PC-3 (cell line): ENCODE measurements around the gene SERBP1. TPM values are rescaled to one million over a fixed set of nuclear protein-coding genes. Genes with fewer than 3 reads are reported as not detected.
"Not testable (repeated sequence)": the region's sequence is repeated elsewhere in the genome, so short reads cannot be mapped to it uniquely, and the experiment has no call there.

Experiments used
- ATAC-seq: fragments of 200-7000 bp; cut with Tn5 transposase; 2 replicates; pipeline ENCODE4 v1.9.1; 2020; ENCODE audit warnings: mild to moderate bottlenecking, moderate library complexity
- BruUV-seq: library from RNA; stranded (reverse); fragments of 400-500 nt; replicated peaks from 2 replicates; lab custom pipeline; 2021; lab: Mats Ljungman, UMichigan
- CTCF ChIA-PET: fragments of 300-600 bp; sonication (Branson Sonifier 250); formaldehyde crosslinking; loops from one replicate; lab custom pipeline; 2022; ENCODE audit warnings: antibody characterized with exemption; lab: Charles Lee
- POLR2A ChIA-PET: fragments of 300-600 bp; sonication (Branson Sonifier 250); formaldehyde crosslinking; loops from one replicate; lab custom pipeline; 2022; ENCODE audit warnings: antibody characterized with exemption; ENCODE audit not compliant: unreplicated experiment; lab: Charles Lee
- DNase-seq: peaks from one replicate; pipeline ENCODE4 v3.0.0-alpha.2; 2015
- H2AFZ ChIP-seq: fragments of 300-600 bp; sonication (generic); 2 replicates; pipeline ENCODE4 v1.6.0; 2016; ENCODE audit warnings: antibody characterized with exemption, low read length
- H3F3A ChIP-seq: fragments of 300-600 bp; sonication (generic); one replicate; pipeline ENCODE4 v1.6.0; 2017; ENCODE audit warnings: antibody characterized with exemption, low read length, control low read depth, mild to moderate bottlenecking; ENCODE audit not compliant: unreplicated experiment
- H3K27ac ChIP-seq: fragments of 300-600 bp; sonication (generic); 2 replicates; pipeline ENCODE4 v1.5.1; 2016; ENCODE audit warnings: mild to moderate bottlenecking, low read length
- H3K27me3 ChIP-seq: fragments of 300-600 bp; sonication (generic); 2 replicates; pipeline ENCODE4 v1.6.1; 2016; ENCODE audit warnings: low read length, mixed read lengths
- H3K36me3 ChIP-seq: fragments of 300-600 bp; sonication (generic); 2 replicates; pipeline ENCODE4 v1.6.1; 2016; ENCODE audit warnings: low read depth, mixed run types, low read length, mixed read lengths
- H3K4me1 ChIP-seq: fragments of 300-600 bp; sonication (generic); 2 replicates; pipeline ENCODE4 v1.5.1; 2016; ENCODE audit warnings: low read length; ENCODE audit not compliant: insufficient read depth
- H3K4me2 ChIP-seq: fragments of 300-600 bp; sonication (generic); 2 replicates; pipeline ENCODE4 v1.6.0; 2016; ENCODE audit warnings: low read length
- H3K4me3 ChIP-seq: fragments of 300-600 bp; sonication (generic); 2 replicates; pipeline ENCODE4 v1.5.1; 2016; ENCODE audit warnings: mild to moderate bottlenecking, low read length, mixed read lengths
- H3K79me2 ChIP-seq: fragments of 300-600 bp; sonication (generic); 2 replicates; pipeline ENCODE4 v1.6.1; 2017; ENCODE audit warnings: low read length, mixed read lengths
- H3K9ac ChIP-seq: fragments of 300-600 bp; sonication (generic); 2 replicates; pipeline ENCODE4 v1.6.0; 2016; ENCODE audit warnings: mild to moderate bottlenecking, low read length
- H3K9me2 ChIP-seq: fragments of 300-600 bp; sonication (generic); replicated peaks from 2 replicates; pipeline ENCODE4 v1.6.1; 2016; ENCODE audit warnings: mixed run types, low read length, mixed read lengths
- H3K9me3 ChIP-seq: fragments of 300-600 bp; sonication (generic); 2 replicates; pipeline ENCODE4 v1.6.1; 2016; ENCODE audit warnings: low read length, mixed read lengths
- H4K20me1 ChIP-seq: fragments of 300-600 bp; sonication (generic); 2 replicates; pipeline ENCODE4 v1.6.1; 2016; ENCODE audit warnings: low read length, mixed read lengths
- EZH2 ChIP-seq: fragments of 300-600 bp; sonication (generic); IDR thresholded peaks from one replicate; pipeline ENCODE4 v1.6.1; 2017; ENCODE audit warnings: antibody characterized with exemption, mild to moderate bottlenecking, low read length; ENCODE audit not compliant: unreplicated experiment
- EZH2phosphoT487 ChIP-seq: fragments of 300-600 bp; sonication (generic); IDR thresholded peaks from 2 replicates; pipeline ENCODE4 v1.6.1; 2018; ENCODE audit warnings: mild to moderate bottlenecking, antibody characterized with exemption, low read length, borderline replicate concordance
- intact Hi-C: fragments of 100-400 bp; cut with micrococcal nuclease; formaldehyde crosslinking; loops from 2 replicates; pipeline ENCODE4 v1.9.0; 2023
- total RNA-seq: library from RNA; depleted of rRNA; stranded (reverse); fragments of >200 nt; gene quantifications from 2 replicates; pipeline ENCODE4 v1.2.3, GENCODE V29; 2014
- TF ChIP-seq, protein P1 (sequence below): fragments of 300-600 bp; sonication (generic); conservative IDR thresholded peaks from 2 replicates; pipeline ENCODE4 v1.5.1; 2017; ENCODE audit warnings: antibody characterized with exemption, low read depth, mild to moderate bottlenecking, low read length

The SERBP1 gene
- total RNA-seq, 1 experiment from 2014 or later, result 256 TPM

DNA sequence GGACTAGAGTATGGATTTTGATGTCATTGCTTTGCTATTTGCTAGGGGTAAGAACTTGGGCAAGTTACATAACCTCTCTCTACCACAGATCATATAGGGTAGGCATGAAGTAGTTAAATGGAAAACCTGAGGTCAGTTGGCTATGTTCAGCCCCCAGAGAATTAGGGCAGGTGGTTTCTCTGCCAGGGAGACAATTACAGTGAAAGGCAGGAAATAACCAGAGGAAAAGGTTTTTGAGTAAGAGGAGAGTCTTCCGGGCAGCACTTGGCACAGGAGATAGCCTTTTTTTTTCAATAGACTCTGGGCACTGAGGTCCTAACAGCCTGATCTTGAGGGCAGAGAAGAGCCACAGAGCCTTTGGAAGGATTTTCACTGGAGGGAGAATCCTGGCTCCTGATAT, 16.7 kb upstream of the SERBP1 start:
- Histone ChIP-seq H4K20me1 (no peaks in the 10 kb centered on the region), H3K79me2 (no peaks in the 10 kb centered on the region), H3K9ac (no peak overlapping the region), H3K9me3 (no peaks in the 10 kb centered on the region), H3K36me3 (no peaks in the 10 kb centered on the region), H2AFZ (no peak overlapping the region), H3K27me3 (no peaks in the 10 kb centered on the region), H3K4me2 (no peak overlapping the region), H3K9me2 (no peaks in the 10 kb centered on the region), H3K4me1 (no peaks in the 10 kb centered on the region), H3F3A (no peaks in the 10 kb centered on the region), H3K4me3 (no peak overlapping the region), H3K27ac (no peak overlapping the region)
- POLR2A ChIA-PET, result no interaction called here
- no peak for DNase-seq
- intact Hi-C loops, result no loop called here
- BruUV-seq, result no TSS peak
- CTCF ChIA-PET, result no interaction called here
- ATAC-seq, result no peak
- TF ChIP-seq, protein P1, sequence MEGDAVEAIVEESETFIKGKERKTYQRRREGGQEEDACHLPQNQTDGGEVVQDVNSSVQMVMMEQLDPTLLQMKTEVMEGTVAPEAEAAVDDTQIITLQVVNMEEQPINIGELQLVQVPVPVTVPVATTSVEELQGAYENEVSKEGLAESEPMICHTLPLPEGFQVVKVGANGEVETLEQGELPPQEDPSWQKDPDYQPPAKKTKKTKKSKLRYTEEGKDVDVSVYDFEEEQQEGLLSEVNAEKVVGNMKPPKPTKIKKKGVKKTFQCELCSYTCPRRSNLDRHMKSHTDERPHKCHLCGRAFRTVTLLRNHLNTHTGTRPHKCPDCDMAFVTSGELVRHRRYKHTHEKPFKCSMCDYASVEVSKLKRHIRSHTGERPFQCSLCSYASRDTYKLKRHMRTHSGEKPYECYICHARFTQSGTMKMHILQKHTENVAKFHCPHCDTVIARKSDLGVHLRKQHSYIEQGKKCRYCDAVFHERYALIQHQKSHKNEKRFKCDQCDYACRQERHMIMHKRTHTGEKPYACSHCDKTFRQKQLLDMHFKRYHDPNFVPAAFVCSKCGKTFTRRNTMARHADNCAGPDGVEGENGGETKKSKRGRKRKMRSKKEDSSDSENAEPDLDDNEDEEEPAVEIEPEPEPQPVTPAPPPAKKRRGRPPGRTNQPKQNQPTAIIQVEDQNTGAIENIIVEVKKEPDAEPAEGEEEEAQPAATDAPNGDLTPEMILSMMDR, result no peak
- TF ChIP-seq EZH2, result no peak
- TF ChIP-seq EZH2phosphoT487, result no peak

DNA sequence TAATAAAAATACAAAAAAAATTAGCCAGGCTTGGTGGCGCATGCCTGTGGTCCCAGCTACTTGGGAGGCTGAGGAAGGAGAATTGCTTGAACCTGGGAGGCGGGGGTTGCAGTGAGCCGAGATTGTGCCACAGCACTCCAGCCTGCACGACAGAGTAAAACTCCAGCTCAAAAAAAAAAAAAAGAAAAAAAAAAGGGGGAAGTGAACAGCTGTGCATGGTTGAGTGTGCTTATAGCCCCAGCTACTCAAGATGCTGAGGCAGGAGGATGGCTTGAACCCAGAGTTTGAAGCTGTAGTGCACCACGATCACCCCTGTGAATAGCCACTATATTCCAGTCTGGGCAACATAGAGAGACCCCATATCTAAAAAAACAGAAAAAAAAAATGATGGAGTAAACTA, 15.8 kb upstream of the SERBP1 start:
- ATAC-seq, intact Hi-C loops, H3K9me3 ChIP-seq, H2AFZ ChIP-seq, H3F3A ChIP-seq, DNase-seq, H3K36me3 ChIP-seq, H4K20me1 ChIP-seq, H3K4me2 ChIP-seq, H3K79me2 ChIP-seq, POLR2A ChIA-PET, H3K9ac ChIP-seq, H3K9me2 ChIP-seq, H3K4me1 ChIP-seq, H3K27me3 ChIP-seq, H3K27ac ChIP-seq, BruUV-seq, H3K4me3 ChIP-seq: not testable (repeated sequence)
- CTCF ChIA-PET, result interaction anchor here (0.7 kb wide), 1 partner anchor 268 kb away, joined by 5 read pairs; no protein-coding TSS in a partner anchor

DNA sequence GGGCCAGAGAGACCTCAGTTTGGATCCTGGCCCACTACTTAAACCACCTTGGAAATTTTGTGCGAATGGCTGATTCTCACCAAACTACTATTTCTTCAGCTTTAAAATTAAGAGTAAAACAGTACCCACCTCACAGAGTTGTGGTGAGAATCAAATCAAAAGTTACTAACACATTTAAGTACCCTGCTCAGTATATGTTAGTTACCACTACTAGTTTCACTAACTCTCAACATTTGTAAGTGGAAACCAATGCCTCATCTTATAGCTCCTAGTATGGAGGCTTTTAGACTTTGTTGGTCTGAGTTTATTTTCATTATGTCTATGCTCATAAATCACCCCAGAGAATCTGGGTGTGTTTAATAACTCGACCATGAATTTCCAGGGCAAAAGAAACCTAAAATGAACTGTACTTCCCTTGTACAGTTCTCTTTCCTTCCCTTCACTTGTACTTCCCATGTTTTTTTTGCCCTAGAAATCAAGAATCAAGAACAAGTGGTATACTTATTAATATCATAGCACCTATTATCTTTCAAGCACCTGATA, 11.6 kb upstream of the SERBP1 start:
- no peaks in the 10 kb centered on the region for H3K4me1 ChIP-seq
- ChIA-PET CTCF (no interaction called here), POLR2A (interaction anchor here (0.7 kb wide), 1 partner anchor 390 kb away, joined by 3 read pairs; no protein-coding TSS in a partner anchor)
- no peak overlapping the region for H3K27ac ChIP-seq
- no peaks in the 10 kb centered on the region for H3F3A ChIP-seq
- intact Hi-C loops, result no loop called here
- TF ChIP-seq EZH2 (no peak), EZH2phosphoT487 (no peak)
- TF ChIP-seq, protein P1, result no peak
- no peaks in the 10 kb centered on the region for H3K27me3 ChIP-seq
- H3K4me2 ChIP-seq, result no peak overlapping the region
- H3K9me2 ChIP-seq, result no peaks in the 10 kb centered on the region
- no peaks in the 10 kb centered on the region for H3K79me2 ChIP-seq
- no peak overlapping the region for H2AFZ ChIP-seq
- H4K20me1 ChIP-seq, result no peaks in the 10 kb centered on the region
- no peak overlapping the region for H3K9ac ChIP-seq
- H3K36me3 ChIP-seq, result no peaks in the 10 kb centered on the region
- no peaks in the 10 kb centered on the region for H3K9me3 ChIP-seq
- ATAC-seq (no peak), DNase-seq (no peak)
- no peak overlapping the region for H3K4me3 ChIP-seq
- no TSS peak for BruUV-seq
